Peyer's patch (tissue), 4 donors: ENCODE results near the gene IRF1. TPM values are rescaled to one million over a fixed set of nuclear protein-coding genes. Genes with fewer than 3 reads are reported as not detected.

Source experiments
- DNase-seq, 3 donors: peaks; one replicate each; pipeline ENCODE4 v3.0.0-alpha.2; 2017 to 2019
- H3K27ac ChIP-seq, 4 donors: fragments of 200-600 bp; sonication (generic); one replicate each; pipeline ENCODE4 v1.5.1; 2016 to 2019
- H3K27me3 ChIP-seq, 2 donors: fragments of 200-600 bp; sonication (generic); one replicate each; pipeline ENCODE4 v1.5.1; 2019
- H3K36me3 ChIP-seq, 3 donors: fragments of 200-600 bp; sonication (generic); one replicate each; pipeline ENCODE4 v1.5.1; 2016 to 2019
- H3K4me1 ChIP-seq, 4 donors: fragments of 200-600 bp; sonication (generic); one replicate each; pipeline ENCODE4 v1.5.1; 2016 to 2019
- H3K4me3 ChIP-seq, 4 donors: fragments of 200-600 bp; sonication (generic); 1 replicate in 3 of 4; 2 replicates in 1 of 4; pipeline ENCODE4 v1.5.1; 2016 to 2019; ENCODE audit warnings: mild to moderate bottlenecking in 1 of 4
- H3K9me3 ChIP-seq, 4 donors: fragments of 200-600 bp; sonication (generic); one replicate each; pipeline ENCODE4 v1.5.1; 2016 to 2019; ENCODE audit warnings: mild to moderate bottlenecking in 1 of 4
- CTCF ChIP-seq, 6 experiments: fragments of 450-650 bp in 4 of 6; fragments of 200-600 bp in 2 of 6; sonication (generic) in 1 of 6; IDR thresholded peaks; one replicate each; pipeline ENCODE4 v1.5.1; 2017 to 2019; ENCODE audit warnings: antibody characterized with exemption in 6 of 6, mild to moderate bottlenecking in 3 of 6, moderate library complexity in 1 of 6
- POLR2A ChIP-seq, 2 donors: fragments of 450-650 bp; IDR thresholded peaks; one replicate each; pipeline ENCODE4 v1.5.1; 2017; ENCODE audit warnings: antibody characterized with exemption in 2 of 2, mild to moderate bottlenecking in 2 of 2, moderate library complexity in 2 of 2
- total RNA-seq, 4 donors: library from RNA; depleted of rRNA; stranded (reverse); fragments of >200 nt; gene quantifications; one replicate each; pipeline ENCODE4 v1.1.0, GENCODE V29; 2016

IRF1 gene
- total RNA-seq, 4 donors from 2014 or later = 92.7 to 152 (median 122) TPM

GRCh38 chr5:132491368-132492364, 1.1 kb upstream of the IRF1 start:
- peaks cover 19 to 65% (median 45%) of the 10 kb centered on the region in 4 donors for H3K4me1 ChIP-seq

GRCh38 chr5:132489871-132490483, 596 bp downstream of the IRF1 start:
- Histone ChIP-seq H3K9me3 (no peaks in the 10 kb centered on the region), H3K27ac (peak overlapping the region; percentile 95 to 100 (median 99)), H3K27me3 (no peaks in the 10 kb centered on the region), H3K36me3 (peaks cover 0 to 38% (median 0%) of the 10 kb centered on the region in 3 donors), H3K4me3 (peak overlapping the region; percentile 72 to 98 (median 94)), H3K4me1 (peaks cover 14 to 76% (median 51%) of the 10 kb centered on the region in 4 donors)
- peak; percentile 67 to 87 (median 79) for DNase-seq
- TF ChIP-seq POLR2A (IDR thresholded peaks at IDR 0.05) = no peak
- TF ChIP-seq CTCF (IDR thresholded peaks at IDR 0.05) = peak in 5 of 6 experiments; percentile 19 to 55 (median 44)

More at GRCh38 chr5:132491368-132492364, 1.1 kb upstream of the IRF1 start:
- peak; percentile 17 to 71 (median 63) for DNase-seq
- TF ChIP-seq POLR2A (IDR thresholded peaks at IDR 0.05) (no peak), CTCF (IDR thresholded peaks at IDR 0.05) (no peak)
- peak overlapping the region; percentile 72 to 98 (median 94) for H3K4me3 ChIP-seq
- peaks cover 0 to 21% (median 0%) of the 10 kb centered on the region in 3 donors for H3K36me3 ChIP-seq
- no peaks in the 10 kb centered on the region for H3K27me3 ChIP-seq
- peak overlapping the region; percentile 95 to 100 (median 99) for H3K27ac ChIP-seq
- H3K9me3 ChIP-seq = no peaks in the 10 kb centered on the region

GRCh38 chr5:132489051-132489770, 1.4 kb downstream of the IRF1 start:
- Histone ChIP-seq H3K4me1 (peaks cover 14 to 76% (median 45%) of the 10 kb centered on the region in 4 donors), H3K9me3 (no peaks in the 10 kb centered on the region), H3K4me3 (peak overlapping the region; percentile 72 to 98 (median 94)), H3K36me3 (peaks cover 0 to 45% (median 0%) of the 10 kb centered on the region in 3 donors), H3K27me3 (no peaks in the 10 kb centered on the region), H3K27ac (peak overlapping the region; percentile 95 to 100 (median 99))
- TF ChIP-seq POLR2A (IDR thresholded peaks at IDR 0.05) (no peak), CTCF (IDR thresholded peaks at IDR 0.05) (no peak)
- DNase-seq = peak; percentile 53 to 66 (median 58)

GRCh38 chr5:132488590-132488989, 2.0 kb downstream of the IRF1 start:
- H3K4me1 ChIP-seq = peaks cover 14 to 73% (median 43%) of the 10 kb centered on the region in 4 donors
- H3K36me3 ChIP-seq = peaks cover 0 to 51% (median 0%) of the 10 kb centered on the region in 3 donors
- no peak for TF ChIP-seq CTCF (IDR thresholded peaks at IDR 0.05)
- no peak for TF ChIP-seq POLR2A (IDR thresholded peaks at IDR 0.05)
- DNase-seq = no peak
- H3K27ac ChIP-seq = peak overlapping the region; percentile 95 to 100 (median 99)
- no peaks in the 10 kb centered on the region for H3K27me3 ChIP-seq
- H3K9me3 ChIP-seq = no peaks in the 10 kb centered on the region
- peak overlapping the region; percentile 72 to 98 (median 94) for H3K4me3 ChIP-seq
